NB4 (cell line): Measurements from ENCODE around the gene TACC2.

Source experiments
- DNase-seq: peaks from one replicate; pipeline ENCODE4 v3.0.0; 2010; ENCODE audit warnings: low read depth
- H3K4me3 ChIP-seq: one replicate; pipeline ENCODE4 v1.5.1; 2011; ENCODE audit warnings: mild to moderate bottlenecking, low read depth, low read length, moderate library complexity
- MYC ChIP-seq: IDR thresholded peaks from 2 replicates; pipeline ENCODE4 v1.6.1; 2011; ENCODE audit warnings: low read depth, low read length
- POLR2A ChIP-seq: IDR thresholded peaks from 2 replicates; pipeline ENCODE4 v1.6.1; 2011; ENCODE audit warnings: mild to moderate bottlenecking; ENCODE audit not compliant: insufficient read length; ENCODE audit errors: extremely low read depth
- TF ChIP-seq, protein P1 (sequence below): IDR thresholded peaks from 2 replicates; pipeline ENCODE4 v1.6.1; 2011; ENCODE audit warnings: low read depth, low read length
- TF ChIP-seq, protein P2 (sequence below): IDR thresholded peaks from one replicate; pipeline ENCODE4 v1.5.1; 2012; ENCODE audit warnings: low read depth, low read length

TACC2 gene

GRCh38 chr10:122210481-122211265 is 221.7 kb downstream of the TACC2 start:
- no peak overlapping the region for H3K4me3 ChIP-seq
- TF ChIP-seq POLR2A, result no peak
- TF ChIP-seq, protein P1, sequence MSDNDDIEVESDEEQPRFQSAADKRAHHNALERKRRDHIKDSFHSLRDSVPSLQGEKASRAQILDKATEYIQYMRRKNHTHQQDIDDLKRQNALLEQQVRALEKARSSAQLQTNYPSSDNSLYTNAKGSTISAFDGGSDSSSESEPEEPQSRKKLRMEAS, result no peak
- TF ChIP-seq, protein P2, sequence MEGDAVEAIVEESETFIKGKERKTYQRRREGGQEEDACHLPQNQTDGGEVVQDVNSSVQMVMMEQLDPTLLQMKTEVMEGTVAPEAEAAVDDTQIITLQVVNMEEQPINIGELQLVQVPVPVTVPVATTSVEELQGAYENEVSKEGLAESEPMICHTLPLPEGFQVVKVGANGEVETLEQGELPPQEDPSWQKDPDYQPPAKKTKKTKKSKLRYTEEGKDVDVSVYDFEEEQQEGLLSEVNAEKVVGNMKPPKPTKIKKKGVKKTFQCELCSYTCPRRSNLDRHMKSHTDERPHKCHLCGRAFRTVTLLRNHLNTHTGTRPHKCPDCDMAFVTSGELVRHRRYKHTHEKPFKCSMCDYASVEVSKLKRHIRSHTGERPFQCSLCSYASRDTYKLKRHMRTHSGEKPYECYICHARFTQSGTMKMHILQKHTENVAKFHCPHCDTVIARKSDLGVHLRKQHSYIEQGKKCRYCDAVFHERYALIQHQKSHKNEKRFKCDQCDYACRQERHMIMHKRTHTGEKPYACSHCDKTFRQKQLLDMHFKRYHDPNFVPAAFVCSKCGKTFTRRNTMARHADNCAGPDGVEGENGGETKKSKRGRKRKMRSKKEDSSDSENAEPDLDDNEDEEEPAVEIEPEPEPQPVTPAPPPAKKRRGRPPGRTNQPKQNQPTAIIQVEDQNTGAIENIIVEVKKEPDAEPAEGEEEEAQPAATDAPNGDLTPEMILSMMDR, result no peak
- TF ChIP-seq MYC, result no peak
- no peak for DNase-seq

GRCh38 chr10:122213364-122213763 is 224.4 kb downstream of the TACC2 start:
- DNase-seq, result no peak
- TF ChIP-seq MYC (no peak), POLR2A (no peak)
- TF ChIP-seq, protein P1, result no peak
- TF ChIP-seq, protein P2, result no peak
- no peak overlapping the region for H3K4me3 ChIP-seq

DNA sequence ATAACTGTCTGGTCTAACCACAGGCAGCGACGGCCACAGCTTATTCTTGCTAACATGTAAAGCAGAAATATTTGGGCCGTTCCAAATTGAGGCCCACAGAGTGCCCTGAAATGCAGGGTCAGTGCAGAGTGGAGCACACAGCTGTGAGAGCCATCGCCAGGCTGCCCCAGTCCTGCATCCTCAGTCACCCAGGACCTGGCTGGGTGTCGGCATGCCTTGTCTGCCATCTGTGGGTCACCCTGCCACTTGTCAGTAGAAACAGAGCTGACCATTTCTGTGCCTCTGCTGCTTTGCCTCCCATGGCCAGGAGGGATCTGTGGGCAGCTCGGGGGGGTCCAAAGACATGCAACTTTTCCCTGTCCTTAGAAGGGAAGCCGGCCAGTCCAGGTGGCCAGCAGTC is 224.8 kb downstream of the TACC2 start:
- H3K4me3 ChIP-seq, result no peak overlapping the region
- DNase-seq, result peak; percentile 60
- TF ChIP-seq, protein P2, result no peak
- TF ChIP-seq MYC, result no peak

- no peak overlapping the region for H3K4me3 ChIP-seq
- TF ChIP-seq, protein P1, result no peak
- TF ChIP-seq MYC (no peak), POLR2A (no peak)
- TF ChIP-seq, protein P2, result no peak
- no peak for DNase-seq
Observed at GRCh38 chr10:122216047-122216446, 227.1 kb downstream of the TACC2 start.

- DNase-seq, result no peak
- TF ChIP-seq, protein P1, result no peak
- TF ChIP-seq, protein P2, result no peak
- TF ChIP-seq MYC, result no peak
- no peak for TF ChIP-seq POLR2A
- no peak overlapping the region for H3K4me3 ChIP-seq
Observed at GRCh38 chr10:122219340-122219739, 230.4 kb downstream of the TACC2 start.

- no peak for DNase-seq
- H3K4me3 ChIP-seq, result no peak overlapping the region
- TF ChIP-seq, protein P1, result no peak
- TF ChIP-seq MYC (no peak), POLR2A (no peak)
- TF ChIP-seq, protein P2, result no peak
Observed at GRCh38 chr10:122220736-122221135, 231.8 kb downstream of the TACC2 start.
